Heart left ventricle (tissue), 13 donors: ENCODE measurements around the gene WWC1.

Experiments used
- CTCF ChIP-seq, 12 donors: fragments of 200-600 bp; sonication (generic) in 4 of 12; IDR thresholded peaks; one replicate each; pipeline versions ENCODE4 v1.5.0 to v1.8.0; 2018 to 2022; ENCODE audit warnings: antibody characterized with exemption in 12 of 12, mild to moderate bottlenecking in 5 of 12
- POLR2A ChIP-seq, 2 donors: fragments of 450-650 bp; IDR thresholded peaks; one replicate each; pipeline ENCODE4 v1.6.1; 2017; ENCODE audit warnings: antibody characterized with exemption in 2 of 2, mild to moderate bottlenecking in 2 of 2, moderate library complexity in 2 of 2
- donor health status: ischemic (EF 13 %, LVEDD 7.1; RV severe dilation, severe dysfunction).
- donor health status: DM: no; HTN: yes; CAD: no.
- donor health status: DM: no; HTN: no; CAD: no.
- donor health status: ischemic (EF 25% LVEDD 6.9; RV normal size, moderate dysfunction).
- donor health status: ischemic (EF 25% LVEDD 5.7; RV mildly dilated, moderate dysfunction).
- donor health status: ischemic (EF 35%, LVEDD 5.7; RV mildly dilated, moderate dysfunction).
- donor health status: nonischemic (EF 11% LVEDD 7.7; RV severe dilation, severe dysfunction).
- donor health status: DM: yes; HTN: yes; CAD: no.
- donor health status: PGD.
- donor health status: ischemic (EF 29% LVEDD 5.4; RV normal size, mild dysfunction).
- donor health status: nonischemic (EF 23%, LVEDD 6.1; RV moderate dilation, normal function).

GRCh38 chr5:168356592-168356991 lies 65.1 kb downstream of the WWC1 start:
- TF ChIP-seq CTCF (IDR thresholded peaks at IDR 0.05) (no peak), POLR2A (IDR thresholded peaks at IDR 0.05) (no peak)
